Stimulated activated CD8-positive, alpha-beta memory T cell treated with anti-CD3 and anti-CD28 coated beads, Interleukin-15, amount 100 ng/mL, for 4 hours (primary cell): Measurements from ENCODE around the gene GADL1.
A peak's percentile ranks its signal among the peaks of the same experiment; 100 is the strongest.

ENCODE experiments used
- DNase-seq, 2 donors: peaks; one replicate each; pipeline ENCODE4 v3.0.0-alpha.2; 2020; ENCODE audit warnings: low read depth in 2 of 2

Gene GADL1

GRCh38 chr3:30760040-30760695, 134.3 kb downstream of the GADL1 start:
- DNase-seq = no peak

GRCh38 chr3:30756218-30756617, 138.2 kb downstream of the GADL1 start:
- no peak for DNase-seq

- DNase-seq = no peak
Measured at GRCh38 chr3:30754426-30754825, 140.0 kb downstream of the GADL1 start.

- no peak for DNase-seq
Measured at GRCh38 chr3:30753766-30754165, 140.7 kb downstream of the GADL1 start.

- no peak for DNase-seq
Measured at GRCh38 chr3:30752970-30753369, 141.5 kb downstream of the GADL1 start.

GRCh38 chr3:30752491-30752890, 142.0 kb downstream of the GADL1 start:
- DNase-seq = no peak

- peak; percentile 31 to 42 for DNase-seq
Measured at GRCh38 chr3:30751610-30752299, 142.7 kb downstream of the GADL1 start.

- DNase-seq = no peak
Measured at GRCh38 chr3:30750967-30751366, 143.5 kb downstream of the GADL1 start.

GRCh38 chr3:30749230-30749629, 145.2 kb downstream of the GADL1 start:
- DNase-seq = no peak

GRCh38 chr3:30747771-30748281, 146.6 kb downstream of the GADL1 start:
- no peak for DNase-seq

- DNase-seq = no peak
Measured at GRCh38 chr3:30743641-30744317, 150.7 kb downstream of the GADL1 start.

- DNase-seq = no peak
Measured at GRCh38 chr3:30742796-30743619, 151.5 kb downstream of the GADL1 start.

GRCh38 chr3:30741889-30742288, 152.6 kb downstream of the GADL1 start:
- DNase-seq = no peak

GRCh38 chr3:30738605-30739004, 155.9 kb downstream of the GADL1 start:
- no peak for DNase-seq

GRCh38 chr3:30737743-30738499, 156.5 kb downstream of the GADL1 start:
- DNase-seq = no peak

GRCh38 chr3:30733696-30734095, 160.8 kb downstream of the GADL1 start:
- DNase-seq = no peak

GRCh38 chr3:30733209-30733608, 161.3 kb downstream of the GADL1 start:
- no peak for DNase-seq

- no peak for DNase-seq
Measured at GRCh38 chr3:30730967-30731366, 163.5 kb downstream of the GADL1 start.

- DNase-seq = no peak
Measured at GRCh38 chr3:30729936-30730335, 164.5 kb downstream of the GADL1 start.

- no peak for DNase-seq
Measured at GRCh38 chr3:30729512-30729911, 164.9 kb downstream of the GADL1 start.

GRCh38 chr3:30728143-30728542, 166.3 kb downstream of the GADL1 start:
- DNase-seq = no peak
